Inferior parietal cortex (tissue), 1 donor: ENCODE data around the gene CENPL.

Experiments used
- DNase-seq: peaks from one replicate; pipeline ENCODE4 v3.0.0-alpha.2; 2016; ENCODE audit errors: extremely low spot score

Gene CENPL

DNA sequence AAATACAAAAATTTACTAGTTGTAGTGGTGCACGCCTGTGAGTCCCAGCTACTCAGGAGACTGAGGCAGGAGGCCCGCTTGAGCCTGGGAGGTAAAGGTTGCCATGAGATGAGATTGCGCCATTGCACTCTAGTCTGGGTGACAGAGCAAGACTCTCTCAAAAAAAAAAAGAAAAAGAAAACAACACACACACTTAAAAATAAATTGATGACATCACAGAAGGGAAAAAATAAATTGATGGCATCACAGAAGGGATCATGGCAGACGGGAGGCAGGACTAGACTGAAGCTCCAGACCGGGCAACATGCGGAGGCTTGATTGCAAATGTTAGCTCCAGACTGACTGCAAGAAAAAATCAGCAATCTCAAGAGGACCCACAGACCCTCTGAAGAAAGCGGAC, 66.6 kb downstream of the CENPL start:
- DNase-seq = no peak

GRCh38 chr1:173757666-173758065, 67.0 kb downstream of the CENPL start:
- no peak for DNase-seq

DNA sequence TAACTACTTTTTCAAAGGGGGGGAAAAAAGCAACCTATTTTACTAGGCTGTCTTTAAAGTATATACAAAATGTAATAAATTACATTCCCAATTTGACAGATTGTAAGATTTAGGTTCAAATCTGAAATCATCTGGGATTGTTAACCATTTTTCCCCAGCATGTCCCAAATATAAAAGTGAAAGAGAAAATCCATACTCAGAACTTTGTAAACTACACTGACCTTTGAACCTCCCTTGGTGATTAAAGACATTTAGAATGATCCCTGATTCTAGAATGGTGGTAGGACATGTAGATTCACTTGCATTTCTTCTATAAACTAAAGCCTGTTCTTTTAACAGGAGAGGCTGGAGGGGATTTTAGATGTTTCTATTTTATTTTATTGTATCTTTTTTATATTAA, 70.9 kb downstream of the CENPL start:
- DNase-seq = no peak
